Measurements from ENCODE around the gene IRX2. TPM values are rescaled to one million over a fixed set of nuclear protein-coding genes. Genes with fewer than 3 reads are reported as not detected.

Gene IRX2
- total and polyA plus RNA-seq, 2 of the 4 experiments (the other 2 are of a cell fraction), result 0.36 to 0.97 TPM

DNA sequence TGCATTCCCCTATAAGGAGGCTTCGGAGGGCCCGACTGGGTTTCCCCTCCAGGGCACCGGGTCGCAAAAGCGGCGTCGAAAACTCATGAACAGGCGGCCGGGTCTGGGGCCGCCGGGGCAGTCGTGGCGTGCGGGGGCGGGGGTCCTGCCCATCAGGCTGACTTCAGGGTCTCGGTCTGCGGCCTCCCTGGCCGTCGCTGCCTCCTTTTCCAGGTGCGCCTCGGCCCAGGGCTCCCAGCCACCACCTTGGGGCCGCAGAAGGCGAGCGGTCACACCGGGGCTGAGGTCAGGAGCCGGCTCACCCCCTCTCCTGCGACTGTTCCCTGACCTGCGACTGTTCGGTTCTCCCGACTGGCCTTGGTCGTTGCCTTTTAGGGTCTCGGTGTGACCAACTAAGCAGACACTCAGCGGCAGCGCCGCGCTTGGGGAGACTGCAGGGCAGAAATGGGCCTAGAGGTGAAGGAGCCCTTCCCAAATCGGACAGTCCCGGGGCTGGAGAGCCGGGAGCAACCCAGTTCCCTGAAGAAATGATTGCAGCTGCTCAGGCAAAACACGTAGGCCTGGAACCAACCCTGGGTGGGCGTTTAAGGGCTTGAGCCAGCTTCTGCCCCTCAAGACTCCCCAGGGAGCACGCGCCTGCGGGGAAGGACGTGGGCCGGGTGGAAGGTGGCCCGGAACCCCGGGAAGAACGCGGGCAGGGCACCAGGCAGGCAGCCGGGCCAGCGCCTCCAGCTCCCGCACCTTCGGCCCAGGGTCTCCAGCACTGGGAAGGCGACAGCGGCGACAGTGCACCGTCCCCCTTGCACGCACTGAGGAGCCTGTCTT lies 11.2 kb downstream of the IRX2 start:
- no peak for DNase-seq
- H2BK5ac ChIP-seq (ENCODE audit: low read depth, low read length, poor library complexity, severe bottlenecking), result no peak overlapping the region
- H2BK120ac ChIP-seq (ENCODE audit: low read depth, low read length), result no peak overlapping the region
- TF ChIP-seq BHLHE40 (IDR thresholded peaks at IDR 0.05; ENCODE audit: low read depth, low read length) (no peak), MXI1 (IDR thresholded peaks at IDR 0.05; ENCODE audit: borderline replicate concordance, low read depth, low read length) (no peak), NFE2L2 (IDR thresholded peaks at IDR 0.05; ENCODE audit: low read depth, low read length) (no peak), SMC3 (IDR thresholded peaks at IDR 0.05; ENCODE audit: low read depth, low read length) (no peak), RAD21 (IDR thresholded peaks at IDR 0.05; ENCODE audit: low read length) (no peak), CEBPB (IDR thresholded peaks at IDR 0.05; ENCODE audit: low read depth, low read length) (no peak), MAFK (IDR thresholded peaks at IDR 0.05; ENCODE audit: low read depth, low read length) (no peak), POLR2A (IDR thresholded peaks at IDR 0.05; ENCODE audit: low read depth, low read length) (no peak), FOS (IDR thresholded peaks at IDR 0.05; ENCODE audit: low read depth, low read length) (no peak), ELK1 (IDR thresholded peaks at IDR 0.05; ENCODE audit: borderline replicate concordance, low read depth, low read length) (no peak), CHD1 (IDR thresholded peaks at IDR 0.05; ENCODE audit: low read depth, low read length) (no peak), RCOR1 (IDR thresholded peaks at IDR 0.05; ENCODE audit: insufficient replicate concordance, low read length) (no peak), CTCF (conservative IDR thresholded peaks at IDR 0.05; ENCODE audit: low read depth, low read length) (no peak), RFX5 (IDR thresholded peaks at IDR 0.05; ENCODE audit: low read depth, low read length) (no peak), MAZ (IDR thresholded peaks at IDR 0.05; ENCODE audit: borderline replicate concordance, low read depth, low read length) (no peak)
- H3K79me1 ChIP-seq (ENCODE audit: low read depth in 1 of 2, low read length in 2 of 2), result no peaks in the 10 kb centered on the region
- no peaks in the 10 kb centered on the region for H3K4me1 ChIP-seq (ENCODE audit: control insufficient read depth, insufficient read depth, low read length)
- ChIA-PET CTCF (no interaction called here), POLR2A (ENCODE audit: unreplicated experiment) (no interaction called here)
- no peaks in the 10 kb centered on the region; the same call in 1 of the 2 replicates for H3K9me3 ChIP-seq (ENCODE audit: control insufficient read depth, insufficient read depth, low read length)
- no TSS peak for BruUV-seq (replicated peaks)
- H4K5ac ChIP-seq (ENCODE audit: low read depth, low read length), result no peak overlapping the region
- no peak overlapping the region for H3K56ac ChIP-seq (ENCODE audit: extremely low read depth, insufficient read depth, low read length)
- H4K20me1 ChIP-seq (ENCODE audit: insufficient read depth, low read length), result no peaks in the 10 kb centered on the region
- no peak overlapping the region for H2AK9ac ChIP-seq (replicated peaks; ENCODE audit: low read depth, low read length, poor library complexity)
- WGBS, 2 experiments (ENCODE audit: extremely low coverage in 2 of 2, insufficient read length in 1 of 2), result 16% methylated on average over 29 of the region's 59 CpGs; no CpG with 5 or more reads in 1 of the 2 experiments
- H3K4me2 ChIP-seq (ENCODE audit: low read depth, low read length), result no peak overlapping the region
- in situ Hi-C loops (cut with MboI; ENCODE audit: low sequenced_read_pairs), result no loop called here
- H4K8ac ChIP-seq (ENCODE audit: low read depth in 2 of 2, low read length in 2 of 2), result no peak overlapping the region
- intact Hi-C loops (cut with micrococcal nuclease), result no loop called here
- no peak overlapping the region for H2BK20ac ChIP-seq (ENCODE audit: low read depth, low read length)
- H2AFZ ChIP-seq (replicated peaks; ENCODE audit: low read length, poor library complexity), result no peak overlapping the region
- no peak overlapping the region for H3K27ac ChIP-seq (ENCODE audit: insufficient read depth, low read length)
- no peak overlapping the region for H2AK5ac ChIP-seq (ENCODE audit: low read depth, low read length)
- no peak overlapping the region for H3K4me3 ChIP-seq (ENCODE audit: insufficient read depth, low read depth, low read length)
- H3K36me3 ChIP-seq (ENCODE audit: control insufficient read depth, insufficient read depth, low read length), result no peaks in the 10 kb centered on the region
- dilution Hi-C loops (cut with HindIII; ENCODE audit: low sequenced_read_pairs, unreplicated experiment), result no loop called here
- peaks cover 24% of the 10 kb centered on the region for H3K27me3 ChIP-seq (ENCODE audit: control insufficient read depth, insufficient read depth, low read length)
- no peak overlapping the region for H3K9ac ChIP-seq (ENCODE audit: low read depth, low read length)
- H3K4ac ChIP-seq (ENCODE audit: low read depth, low read length), result no peak overlapping the region
- no peak overlapping the region for H2BK15ac ChIP-seq (ENCODE audit: low read depth, low read length)
- no peak for ATAC-seq (ENCODE audit: low read depth)
- no peak overlapping the region for H3K18ac ChIP-seq (ENCODE audit: low read depth, low read length)
- no peaks in the 10 kb centered on the region for H3K9me1 ChIP-seq (ENCODE audit: insufficient read depth, low read length)
- H3K14ac ChIP-seq (replicated peaks; ENCODE audit: low read depth, low read length), result no peak overlapping the region
- H3K23ac ChIP-seq (ENCODE audit: low read depth, low read length), result no peak overlapping the region
- H4K91ac ChIP-seq (ENCODE audit: insufficient read depth, low read depth, low read length), result no peak overlapping the region
